ENCODE measurements around the gene CLHC1. TPM values are rescaled to one million over a fixed set of nuclear protein-coding genes. Genes with fewer than 3 reads are reported as not detected.

The CLHC1 gene
- total RNA-seq, 4 donors from 2014 or later = 1.2 to 15.9 (median 7.0) TPM

DNA sequence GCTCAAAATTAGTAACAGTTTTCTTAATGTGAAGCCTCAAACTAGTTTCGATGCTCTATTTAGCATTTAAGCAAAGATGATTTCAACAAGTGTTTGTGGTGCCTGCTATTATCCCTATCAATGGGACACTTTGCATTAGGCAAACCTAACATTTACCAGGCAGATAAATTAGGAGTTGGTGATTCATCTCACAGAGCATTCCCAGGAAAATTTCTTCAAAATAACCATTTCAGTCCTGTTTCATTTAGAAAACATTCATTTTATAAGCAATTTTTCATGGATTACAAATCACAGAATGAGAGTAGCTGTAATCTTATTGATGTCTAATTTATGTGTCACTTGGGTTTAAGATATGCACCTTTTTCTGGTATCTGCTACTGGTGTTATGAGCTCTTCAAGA, 62.7 kb downstream of the CLHC1 start:
- no peak for TF ChIP-seq POLR2AphosphoS5 (IDR thresholded peaks at IDR 0.05)

DNA sequence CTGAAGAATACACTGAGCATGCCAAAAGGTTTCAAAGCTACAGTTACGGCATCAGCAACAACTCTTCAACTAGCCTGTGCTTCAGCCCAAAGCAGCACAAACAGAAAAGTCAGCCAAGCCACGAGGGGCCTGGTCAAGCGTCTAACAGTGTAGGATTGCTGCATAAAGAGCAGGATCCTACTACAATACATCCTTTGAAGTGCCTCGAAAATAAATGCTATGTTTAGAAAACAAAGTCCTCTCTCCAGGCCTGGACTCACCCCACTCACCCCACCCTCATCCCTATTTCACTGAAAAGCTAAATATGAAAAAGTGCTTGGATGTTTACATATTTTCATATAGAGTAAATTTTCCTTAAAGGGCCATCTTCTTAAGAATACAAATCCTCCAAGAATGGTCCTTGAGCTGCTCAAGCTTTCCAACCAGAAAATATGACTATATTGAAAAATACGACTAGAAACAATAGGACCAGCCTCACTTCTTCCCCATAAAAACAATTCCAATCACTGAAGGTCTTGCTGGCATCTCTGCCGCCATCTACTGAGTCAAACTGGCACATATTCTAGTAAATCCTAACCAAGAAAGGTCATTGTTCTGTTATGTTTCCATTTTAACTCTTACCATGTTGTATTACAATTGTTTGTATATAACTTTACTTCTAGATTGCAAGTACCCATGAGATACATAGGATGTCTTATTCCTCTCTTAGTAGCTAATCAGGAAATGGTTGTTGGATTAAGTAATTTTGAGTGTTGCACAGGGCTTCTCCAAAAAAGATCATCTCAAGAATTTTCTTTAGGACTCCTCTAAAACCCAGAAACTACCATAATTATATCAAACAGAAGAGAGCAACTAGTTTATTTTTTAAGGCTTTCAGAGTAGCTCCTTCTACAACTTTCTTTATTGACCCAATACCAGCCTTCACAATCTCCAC, 63.6 kb downstream of the CLHC1 start:
- WGBS, 2 donors (ENCODE audit: low coverage in 1 of 2) = 20 to 32% methylated on average over 3 to 6 of the region's 6 CpGs
- intact Hi-C loops (cut with DNase I; ENCODE audit: low total_unique reads) = loop anchor here (5.0 to 10.0 kb wide), 2 partner anchors 121 to 154 kb away; no protein-coding TSS in a partner anchor
- peaks cover 9 to 49% (median 25%) of the 10 kb centered on the region in 4 donors for H3K4me1 ChIP-seq
- in situ Hi-C loops (cut with MboI; ENCODE audit: low pct_ligation_motif_present in 1 of 4, low pct_unique_long_range_greater_than_20kb in 1 of 4, low sequenced_read_pairs in 3 of 4) = loop anchor here (10.0 to 25.0 kb wide), 6 partner anchors 124 to 456 kb away; partner anchors contain the start of gene EML6 (in 1 of the 4)
- no peaks in the 10 kb centered on the region for H3K27me3 ChIP-seq
- peak; percentile 54 for DNase-seq
- no peaks in the 10 kb centered on the region for H3K36me3 ChIP-seq
- peak overlapping the region; percentile 49 to 70 (median 61) for H3K27ac ChIP-seq
- no peaks in the 10 kb centered on the region for H3K9me3 ChIP-seq
- TF ChIP-seq, protein P1, sequence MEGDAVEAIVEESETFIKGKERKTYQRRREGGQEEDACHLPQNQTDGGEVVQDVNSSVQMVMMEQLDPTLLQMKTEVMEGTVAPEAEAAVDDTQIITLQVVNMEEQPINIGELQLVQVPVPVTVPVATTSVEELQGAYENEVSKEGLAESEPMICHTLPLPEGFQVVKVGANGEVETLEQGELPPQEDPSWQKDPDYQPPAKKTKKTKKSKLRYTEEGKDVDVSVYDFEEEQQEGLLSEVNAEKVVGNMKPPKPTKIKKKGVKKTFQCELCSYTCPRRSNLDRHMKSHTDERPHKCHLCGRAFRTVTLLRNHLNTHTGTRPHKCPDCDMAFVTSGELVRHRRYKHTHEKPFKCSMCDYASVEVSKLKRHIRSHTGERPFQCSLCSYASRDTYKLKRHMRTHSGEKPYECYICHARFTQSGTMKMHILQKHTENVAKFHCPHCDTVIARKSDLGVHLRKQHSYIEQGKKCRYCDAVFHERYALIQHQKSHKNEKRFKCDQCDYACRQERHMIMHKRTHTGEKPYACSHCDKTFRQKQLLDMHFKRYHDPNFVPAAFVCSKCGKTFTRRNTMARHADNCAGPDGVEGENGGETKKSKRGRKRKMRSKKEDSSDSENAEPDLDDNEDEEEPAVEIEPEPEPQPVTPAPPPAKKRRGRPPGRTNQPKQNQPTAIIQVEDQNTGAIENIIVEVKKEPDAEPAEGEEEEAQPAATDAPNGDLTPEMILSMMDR (IDR thresholded peaks at IDR 0.05) = peak; percentile 60 to 85 (median 68)
- TF ChIP-seq EP300 (IDR thresholded peaks at IDR 0.05; ENCODE audit: low read depth) = no peak
- no peak overlapping the region for H3K4me3 ChIP-seq

More for the DNA sequence above, 62.7 kb downstream of the CLHC1 start:
- DNase-seq = no peak
- Histone ChIP-seq H3K27ac (no peak overlapping the region), H3K36me3 (no peaks in the 10 kb centered on the region), H3K27me3 (no peaks in the 10 kb centered on the region), H3K4me1 (peaks cover 4 to 41% (median 17%) of the 10 kb centered on the region in 4 donors), H3K9me3 (no peaks in the 10 kb centered on the region), H3K4me3 (no peak overlapping the region)
- in situ Hi-C loops (cut with MboI; ENCODE audit: low pct_ligation_motif_present in 1 of 4, low pct_unique_long_range_greater_than_20kb in 1 of 4, low sequenced_read_pairs in 3 of 4) = loop anchor here (10.0 to 25.0 kb wide), 6 partner anchors 125 to 457 kb away; partner anchors contain the start of gene EML6 (in 1 of the 4)
- WGBS, 2 donors (ENCODE audit: low coverage in 1 of 2) = 95 to 100% methylated on average over 1 of the region's 1 CpG
- intact Hi-C loops (cut with DNase I; ENCODE audit: low total_unique reads) = loop anchor here (5.0 to 10.0 kb wide), 2 partner anchors 122 to 155 kb away; no protein-coding TSS in a partner anchor

- no peaks in the 10 kb centered on the region for H3K27me3 ChIP-seq
- TF ChIP-seq EP300 (IDR thresholded peaks at IDR 0.05; ENCODE audit: low read depth) = no peak
- no peak for TF ChIP-seq POLR2AphosphoS5 (IDR thresholded peaks at IDR 0.05)
- no peak for TF ChIP-seq POLR2A (IDR thresholded peaks at IDR 0.05)
- TF ChIP-seq, protein P1 (IDR thresholded peaks at IDR 0.05) = no peak
- in situ Hi-C loops (cut with MboI; ENCODE audit: low pct_ligation_motif_present in 1 of 4, low pct_unique_long_range_greater_than_20kb in 1 of 4, low sequenced_read_pairs in 3 of 4) = loop anchor here (10.0 to 25.0 kb wide), 6 partner anchors 121 to 453 kb away; partner anchors contain the start of gene EML6 (in 1 of the 4)
- no peaks in the 10 kb centered on the region for H3K9me3 ChIP-seq
- DNase-seq = no peak
- WGBS, 2 donors (ENCODE audit: low coverage in 1 of 2) = 72% methylated on average over 1 of the region's 1 CpG; no CpG with 5 or more reads in 1 of the 2 donors
- no peak overlapping the region for H3K4me3 ChIP-seq
- H3K4me1 ChIP-seq = peaks cover 11 to 56% (median 31%) of the 10 kb centered on the region in 4 donors
- intact Hi-C loops (cut with DNase I; ENCODE audit: low total_unique reads) = loop anchor here (5.0 to 10.0 kb wide), 2 partner anchors 118 to 151 kb away; no protein-coding TSS in a partner anchor
- no peak overlapping the region for H3K27ac ChIP-seq
- H3K36me3 ChIP-seq = no peaks in the 10 kb centered on the region
Observed at GRCh38 chr2:55165626-55166025, 66.5 kb downstream of the CLHC1 start.

DNA sequence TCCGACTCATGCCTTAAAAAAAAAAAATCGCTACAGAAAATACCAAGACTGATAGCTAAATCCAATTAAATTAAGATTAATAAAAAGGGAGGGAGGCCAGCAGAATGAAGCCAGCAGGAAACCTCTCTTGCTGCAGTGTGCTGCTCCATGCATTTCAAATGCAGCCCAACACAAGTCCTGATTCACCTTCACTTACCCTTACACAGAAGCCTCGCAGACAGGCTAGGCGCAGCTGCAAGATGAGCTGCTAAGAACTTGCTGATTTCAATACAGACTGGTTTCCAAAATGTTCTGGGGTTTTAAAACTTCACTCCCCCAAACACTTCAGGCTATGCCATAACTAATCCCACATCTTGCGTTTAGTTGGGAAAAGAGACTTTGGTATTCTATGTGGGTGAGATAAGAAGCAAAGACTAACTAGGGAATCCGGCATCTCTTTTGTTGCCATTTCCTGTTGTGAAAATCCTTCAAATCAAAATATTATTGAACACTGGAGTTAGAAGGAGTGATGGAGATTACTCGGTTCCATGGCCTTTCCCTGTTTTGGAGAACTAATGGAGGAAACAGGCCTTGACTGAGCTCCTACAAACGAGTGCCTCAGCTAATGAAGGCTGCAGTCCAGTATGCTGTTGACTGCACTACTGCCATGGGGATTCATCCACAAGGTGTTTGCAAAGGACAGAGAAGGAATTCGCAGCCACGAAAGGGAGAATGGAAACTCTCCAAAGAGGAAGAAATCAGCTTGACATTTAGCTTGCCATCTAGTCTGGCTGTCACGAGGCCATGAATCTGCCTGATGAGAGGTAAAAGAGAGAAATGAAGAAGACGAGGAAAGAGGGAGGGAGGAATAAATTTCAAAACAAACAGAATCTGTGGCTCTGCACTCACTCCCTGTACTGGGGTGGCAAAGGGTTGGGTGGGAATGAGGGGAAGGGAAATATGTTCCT, 67.3 kb downstream of the CLHC1 start:
- intact Hi-C loops (cut with DNase I; ENCODE audit: low total_unique reads) = loop anchor here (5.0 to 10.0 kb wide), 2 partner anchors 118 to 150 kb away; no protein-coding TSS in a partner anchor
- no peak overlapping the region for H3K4me3 ChIP-seq
- DNase-seq = no peak
- WGBS, 2 donors (ENCODE audit: low coverage in 1 of 2) = 77 to 82% methylated on average over 12 of the region's 12 CpGs
- H3K27ac ChIP-seq = peak overlapping the region; percentile 19 to 68 (median 64)
- in situ Hi-C loops (cut with MboI; ENCODE audit: low pct_ligation_motif_present in 1 of 4, low pct_unique_long_range_greater_than_20kb in 1 of 4, low sequenced_read_pairs in 3 of 4) = loop anchor here (10.0 to 25.0 kb wide), 6 partner anchors 120 to 453 kb away; partner anchors contain the start of gene EML6 (in 1 of the 4)
- TF ChIP-seq, protein P1 (IDR thresholded peaks at IDR 0.05) = no peak
- TF ChIP-seq POLR2AphosphoS5 (IDR thresholded peaks at IDR 0.05) (no peak), POLR2A (IDR thresholded peaks at IDR 0.05) (no peak), EP300 (IDR thresholded peaks at IDR 0.05; ENCODE audit: low read depth) (no peak)
- H3K9me3 ChIP-seq = no peaks in the 10 kb centered on the region
- H3K4me1 ChIP-seq = peaks cover 11 to 58% (median 31%) of the 10 kb centered on the region in 4 donors
- no peaks in the 10 kb centered on the region for H3K27me3 ChIP-seq
- H3K36me3 ChIP-seq = no peaks in the 10 kb centered on the region
